ENCODE data around the gene CITED4.

The CITED4 gene

GRCh38 chr1:40831001-40831732, 31.0 kb downstream of the CITED4 start:
- DNase-seq, result no peak

- no peak for DNase-seq
Measured at GRCh38 chr1:40830419-40830943, 31.7 kb downstream of the CITED4 start.

GRCh38 chr1:40829631-40830245, 32.4 kb downstream of the CITED4 start:
- no peak for DNase-seq

- DNase-seq, result no peak
Measured at GRCh38 chr1:40825996-40826395, 36.2 kb downstream of the CITED4 start.

- no peak for DNase-seq
Measured at GRCh38 chr1:40825435-40825788, 36.8 kb downstream of the CITED4 start.

- DNase-seq, result no peak
Measured at GRCh38 chr1:40824591-40825434, 37.4 kb downstream of the CITED4 start.

GRCh38 chr1:40823983-40824382, 38.2 kb downstream of the CITED4 start:
- no peak for DNase-seq

- no peak for DNase-seq
Measured at GRCh38 chr1:40823345-40823744, 38.8 kb downstream of the CITED4 start.

- DNase-seq, result no peak
Measured at GRCh38 chr1:40822890-40823289, 39.3 kb downstream of the CITED4 start.

- peak; percentile 59 for DNase-seq
Measured at GRCh38 chr1:40820911-40821693, 41.1 kb downstream of the CITED4 start.

- no peak for DNase-seq
Measured at GRCh38 chr1:40820251-40820797, 41.8 kb downstream of the CITED4 start.

GRCh38 chr1:40819101-40819500, 43.1 kb downstream of the CITED4 start:
- DNase-seq, result no peak

GRCh38 chr1:40818264-40818961, 43.8 kb downstream of the CITED4 start:
- no peak for DNase-seq

- no peak for DNase-seq
Measured at GRCh38 chr1:40817791-40818263, 44.3 kb downstream of the CITED4 start.

GRCh38 chr1:40815420-40815819, 46.7 kb downstream of the CITED4 start:
- DNase-seq, result no peak

Data from NCI-H1092 treated with DMSO at 0.1 percent for 48 hours (cell line).